T-helper 22 cell (primary cell): Measurements from ENCODE around the gene MAGI2.

ENCODE experiments used
- DNase-seq: peaks from one replicate; pipeline ENCODE4 v3.0.0-alpha.2; 2020; ENCODE audit warnings: low read depth

Gene MAGI2

DNA sequence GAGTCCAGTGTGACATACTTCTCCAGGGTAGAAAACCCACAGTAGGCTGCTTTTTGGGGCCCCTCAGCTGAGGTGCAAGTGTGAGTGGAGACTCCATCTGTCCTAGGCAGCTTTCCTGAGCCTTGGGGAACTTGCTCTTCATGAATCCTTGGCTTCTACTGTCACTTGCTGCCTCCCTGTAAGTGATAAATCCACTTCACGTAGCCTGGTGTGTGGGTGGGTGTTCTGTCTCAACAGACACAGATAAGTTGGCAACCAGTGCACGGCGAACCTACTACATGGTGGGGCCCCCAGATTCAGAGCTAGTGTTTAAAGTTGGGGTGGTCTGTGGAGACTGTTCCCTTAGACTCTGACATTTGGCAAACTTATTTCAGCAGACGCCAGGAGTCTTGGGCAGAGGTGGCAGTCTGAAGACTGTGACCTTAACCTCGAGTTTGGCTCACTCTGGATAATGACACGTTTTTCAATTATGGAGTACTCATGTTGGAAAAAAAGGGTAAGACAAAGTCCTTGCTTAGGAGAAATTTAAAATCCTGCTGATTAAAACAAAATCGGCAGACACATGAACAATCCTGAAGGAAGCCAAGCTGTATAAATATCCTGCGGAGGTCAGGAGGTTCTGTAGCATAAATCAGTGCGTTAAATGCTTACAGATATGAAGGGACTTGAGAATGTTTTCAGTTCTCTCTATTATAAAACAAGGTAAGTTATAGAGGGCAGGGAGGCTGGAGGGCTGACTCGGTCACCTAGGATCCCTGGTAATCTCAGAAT is 1278.0 kb downstream of the MAGI2 start:
- no peak for DNase-seq

GRCh38 chr7:78173666-78174065 is 1279.8 kb downstream of the MAGI2 start:
- DNase-seq = no peak

DNA sequence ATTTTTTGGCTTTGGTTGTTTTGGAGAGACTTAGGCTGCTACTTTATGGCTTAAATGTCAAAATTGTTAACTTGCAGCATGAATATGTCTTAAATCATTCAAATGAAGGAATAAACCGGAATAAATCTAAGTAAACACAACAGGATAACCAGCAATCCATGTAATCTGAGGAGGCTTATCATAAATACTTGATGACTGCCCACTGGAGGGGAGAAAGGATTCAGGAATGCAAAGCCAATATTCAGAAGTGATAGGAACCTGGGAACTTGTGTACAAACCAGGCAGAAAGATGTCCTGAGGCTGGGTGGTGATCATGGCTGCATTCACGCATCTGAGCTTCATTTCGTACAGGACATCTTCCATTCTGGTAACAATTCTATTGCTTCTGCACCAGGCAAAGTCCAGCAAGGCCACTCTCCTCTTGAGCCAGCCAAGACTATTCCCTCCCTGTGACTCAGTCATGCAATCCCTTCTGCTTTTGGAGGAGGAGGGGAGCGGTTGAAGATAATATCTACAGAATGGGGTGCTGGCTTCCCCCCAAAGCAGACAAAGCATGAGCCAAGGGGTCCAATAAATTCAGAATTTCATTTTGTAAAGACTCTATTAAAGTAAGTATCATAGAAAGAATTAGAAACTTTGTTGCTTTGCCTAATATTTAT is 1280.4 kb downstream of the MAGI2 start:
- no peak for DNase-seq

DNA sequence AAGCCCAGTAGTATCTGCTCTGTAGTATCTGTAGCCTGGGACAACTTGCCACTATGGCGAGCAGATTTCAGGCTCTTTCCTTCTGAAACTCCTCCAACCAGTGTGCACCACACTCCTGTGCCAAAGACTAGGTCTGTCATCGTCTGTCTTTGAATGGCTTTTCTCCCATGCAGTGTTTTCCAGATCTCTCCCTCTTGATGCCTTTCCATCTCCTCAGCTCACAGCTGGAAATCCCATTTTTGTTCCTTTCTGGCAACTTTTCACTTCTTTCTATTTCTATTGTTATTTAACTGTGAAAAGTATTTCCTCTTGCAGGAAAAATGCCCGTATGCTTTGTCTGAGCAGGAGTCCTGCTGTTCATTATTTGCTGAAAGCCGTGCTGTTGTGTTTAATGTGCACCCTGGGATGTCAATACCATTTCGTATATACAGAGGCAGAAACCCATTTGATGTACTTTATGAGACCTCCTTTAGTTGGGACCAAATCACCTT is 1281.2 kb downstream of the MAGI2 start:
- DNase-seq = no peak

DNA sequence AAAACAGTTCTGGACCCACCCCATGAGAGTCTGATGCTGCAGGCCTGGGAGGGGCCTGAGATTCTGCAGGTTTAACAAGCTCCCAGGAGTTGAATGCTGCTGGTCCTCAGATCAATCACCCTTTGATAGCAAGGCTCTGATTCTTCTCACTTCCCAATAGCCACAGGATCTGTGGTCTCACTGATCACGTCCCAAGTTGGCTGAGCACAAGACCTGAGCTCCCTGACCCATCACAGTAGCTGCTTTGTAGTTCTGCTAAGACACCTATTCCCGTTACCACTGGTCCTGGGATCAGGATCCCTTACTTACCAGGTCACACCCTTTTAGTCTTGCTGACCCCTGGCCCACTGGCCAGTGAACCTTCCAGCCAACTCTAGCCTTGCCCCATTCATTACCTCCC is 1282.1 kb downstream of the MAGI2 start:
- DNase-seq = no peak

DNA sequence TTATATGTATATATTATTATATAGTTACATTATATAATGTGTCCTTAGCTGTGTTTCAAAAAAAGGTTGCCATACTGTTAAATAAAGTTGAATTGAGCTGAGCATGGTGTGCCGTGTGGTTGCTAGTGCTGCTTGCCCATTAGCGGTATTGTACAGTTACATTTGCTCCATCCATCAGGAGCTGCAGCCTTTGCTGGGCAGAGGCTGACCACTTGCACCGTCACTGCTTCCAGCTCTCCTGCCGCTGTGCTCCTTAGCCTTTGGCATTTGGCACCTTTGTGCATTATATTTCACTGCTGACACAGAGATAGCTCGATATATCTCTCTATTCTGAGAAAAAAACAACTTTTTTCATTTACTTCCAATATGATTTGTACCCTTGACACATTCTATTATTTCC is 1282.7 kb downstream of the MAGI2 start:
- no peak for DNase-seq

DNA sequence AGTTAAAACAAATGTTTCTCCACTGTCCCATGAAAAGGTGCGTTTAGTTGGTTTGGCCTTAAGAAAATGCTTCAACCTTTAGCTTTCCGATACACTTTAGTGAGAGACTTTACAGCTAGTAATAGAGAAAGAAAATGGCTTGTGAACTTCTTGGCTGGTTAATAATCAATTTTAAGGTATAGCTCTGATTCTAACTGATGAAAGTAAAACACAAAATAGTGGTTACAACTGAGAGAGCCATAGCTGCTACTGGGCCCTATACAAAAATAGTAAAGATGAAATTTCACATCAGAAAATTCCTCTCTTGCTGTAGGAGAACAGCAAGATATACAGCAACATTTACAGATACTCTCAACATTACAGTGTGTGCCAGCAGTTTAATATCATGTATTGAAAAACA is 1283.5 kb downstream of the MAGI2 start:
- no peak for DNase-seq

GRCh38 chr7:78168865-78169264 is 1284.6 kb downstream of the MAGI2 start:
- no peak for DNase-seq

- no peak for DNase-seq
These were observed 1285.6 kb downstream of the MAGI2 start for GRCh38 chr7:78167860-78168259.

DNA sequence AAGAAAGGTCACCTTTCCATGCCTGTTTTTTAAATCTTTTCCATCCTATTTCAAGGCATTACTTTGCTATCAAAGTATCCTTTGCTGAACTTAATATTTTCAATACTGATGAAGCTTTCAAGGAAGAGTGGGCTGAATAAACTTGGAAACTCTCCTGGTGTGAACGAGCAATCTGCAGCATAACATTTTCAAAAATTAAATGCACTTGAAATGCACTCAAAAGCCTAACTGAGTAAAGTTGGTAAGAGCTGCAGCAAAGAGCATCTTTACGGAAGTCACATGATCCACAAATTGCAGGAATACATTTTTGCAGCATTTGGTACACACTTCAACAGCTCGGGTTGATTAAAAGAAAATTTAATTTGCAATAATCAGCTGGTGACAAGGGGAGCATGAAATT is 1287.6 kb downstream of the MAGI2 start:
- no peak for DNase-seq

GRCh38 chr7:78165454-78165853 is 1288.0 kb downstream of the MAGI2 start:
- DNase-seq = no peak

DNA sequence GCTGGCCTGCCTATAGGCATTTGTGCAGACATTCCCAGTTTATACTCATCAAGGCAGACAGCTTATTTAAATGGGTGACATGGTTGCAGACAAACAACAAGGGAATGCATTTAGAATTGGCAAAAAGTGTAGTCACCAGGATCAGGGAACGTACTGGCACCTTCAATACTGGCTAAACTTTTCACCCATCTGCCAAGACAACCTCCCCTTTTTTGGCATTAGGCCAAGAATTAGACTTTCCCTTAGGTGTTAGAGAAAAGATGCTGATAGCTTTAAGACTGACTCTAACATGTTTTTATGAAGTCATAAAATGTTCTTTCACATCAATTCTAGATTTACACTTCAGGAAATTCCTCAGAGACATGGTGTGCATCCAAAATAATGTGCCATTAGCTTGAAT is 1289.0 kb downstream of the MAGI2 start:
- no peak for DNase-seq

GRCh38 chr7:78161781-78162180 is 1291.7 kb downstream of the MAGI2 start:
- no peak for DNase-seq

DNA sequence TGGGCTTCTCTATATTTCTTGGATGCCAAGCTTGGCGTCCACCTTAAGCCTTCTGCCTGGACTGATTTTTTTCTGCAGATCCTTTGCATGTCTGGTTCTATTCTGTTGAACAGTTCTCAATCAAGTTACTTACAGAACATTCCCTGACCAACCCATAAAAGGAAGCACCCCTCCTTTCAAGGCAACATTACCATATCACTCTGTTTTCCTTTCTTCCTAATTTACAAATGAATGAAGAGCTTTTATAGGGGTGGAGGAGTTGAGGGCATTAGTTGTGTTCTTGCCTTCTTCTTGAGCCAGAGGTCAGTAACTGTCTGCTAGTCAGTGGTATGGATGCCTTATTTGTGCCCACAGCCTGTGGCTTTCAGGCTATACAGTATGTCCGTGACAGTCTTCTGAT is 1293.9 kb downstream of the MAGI2 start:
- DNase-seq = no peak

GRCh38 chr7:78153285-78153684 is 1300.2 kb downstream of the MAGI2 start:
- DNase-seq = no peak

- no peak for DNase-seq
These were observed 1302.2 kb downstream of the MAGI2 start for GRCh38 chr7:78151229-78151628.

DNA sequence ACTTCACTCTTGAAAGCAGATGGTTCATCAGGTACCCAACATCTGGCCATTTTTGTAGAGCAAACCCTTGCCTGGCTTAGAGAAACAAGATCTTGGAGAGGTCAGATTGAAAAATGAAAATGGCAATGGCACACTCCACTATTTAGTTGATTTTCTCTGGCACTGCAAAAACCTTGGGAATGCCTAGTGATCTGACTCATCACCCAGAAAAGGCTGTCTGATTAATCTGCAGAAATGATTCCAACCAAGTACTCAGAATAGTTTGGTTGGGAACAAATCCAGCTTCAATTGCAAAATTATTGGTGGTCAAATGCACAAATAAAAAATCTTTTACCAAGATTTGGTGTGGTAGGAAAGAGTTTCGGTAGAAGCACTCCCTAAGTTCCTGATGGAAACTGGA is 1303.7 kb downstream of the MAGI2 start:
- no peak for DNase-seq

DNA sequence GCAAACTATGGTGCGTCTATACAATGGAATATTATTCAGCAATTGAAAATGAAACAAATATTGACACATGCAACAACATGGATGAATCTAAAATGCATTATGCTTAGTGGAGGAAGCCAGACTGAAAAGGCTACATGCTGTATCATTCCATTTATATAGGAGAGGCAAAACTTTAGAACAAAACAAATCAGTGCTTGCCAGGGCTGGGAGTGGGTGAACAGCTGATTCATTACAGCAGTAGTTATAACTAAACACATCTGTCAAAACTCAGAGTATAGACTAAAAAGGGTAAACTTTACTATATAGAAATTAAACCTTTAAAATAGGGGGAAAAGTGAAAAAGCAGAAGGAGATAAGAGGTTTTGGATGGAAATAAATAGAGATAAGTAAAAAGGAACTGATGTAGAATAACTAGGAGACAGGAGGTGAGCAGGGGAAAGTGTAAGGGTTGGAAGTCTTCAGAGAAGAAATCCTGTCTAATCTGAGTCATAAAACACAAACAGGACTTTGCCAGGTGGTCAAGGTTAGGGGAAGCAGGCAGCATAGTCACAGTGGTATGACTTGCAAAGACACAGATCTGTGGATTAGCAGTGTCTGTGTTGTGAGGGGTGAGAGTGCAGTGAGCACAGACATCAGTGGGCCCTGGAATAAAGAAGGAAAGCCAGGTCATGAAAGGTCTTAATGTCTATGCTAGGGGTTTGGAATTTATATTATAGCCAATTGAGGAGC is 1305.1 kb downstream of the MAGI2 start:
- DNase-seq = no peak

DNA sequence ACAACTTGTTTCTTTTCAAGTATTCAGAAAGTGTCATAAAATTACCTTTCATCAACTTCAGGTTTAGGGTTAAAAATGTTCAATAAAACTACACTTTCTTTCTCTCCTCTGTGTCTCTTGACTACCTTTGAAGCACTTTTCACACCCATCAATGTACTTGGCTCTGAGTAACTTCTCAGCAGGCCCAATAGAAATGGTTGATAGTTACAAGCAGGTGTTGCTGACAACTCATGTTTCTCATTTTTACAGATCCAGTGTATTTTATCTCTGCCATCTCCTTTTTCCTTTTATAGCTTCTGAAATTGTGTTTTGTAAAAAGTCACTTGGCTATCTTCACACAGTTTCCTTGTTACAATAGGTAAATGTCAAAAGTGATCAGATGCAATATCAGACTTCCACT is 1306.9 kb downstream of the MAGI2 start:
- no peak for DNase-seq

- no peak for DNase-seq
These were observed 1309.8 kb downstream of the MAGI2 start for GRCh38 chr7:78143661-78144060.

GRCh38 chr7:78141522-78142281 is 1311.8 kb downstream of the MAGI2 start:
- no peak for DNase-seq

GRCh38 chr7:78140109-78140508 is 1313.4 kb downstream of the MAGI2 start:
- no peak for DNase-seq
